Measurements from ENCODE around the gene HIVEP1. TPM values are rescaled to one million over a fixed set of nuclear protein-coding genes. Genes with fewer than 3 reads are reported as not detected.

HIVEP1 gene
- total RNA-seq, 3 donors from 2014 or later (not counting 1 experiment from before 2014, with no cell fraction given), result 26.3 to 37.9 (median 28.4) TPM

GRCh38 chr6:12001004-12001705, 11.0 kb upstream of the HIVEP1 start:
- intact Hi-C loops (cut with micrococcal nuclease), result no loop called here
- WGBS (ENCODE audit: insufficient coverage), result 88% methylated on average over 4 of the region's 4 CpGs
- H3K36me3 Mint-ChIP-seq, result no peaks in the 10 kb centered on the region

GRCh38 chr6:12001706-12002435, 10.2 kb upstream of the HIVEP1 start:
- ATAC-seq, result no peak
- Histone ChIP-seq H3K4me1 (ENCODE audit: control insufficient read depth, insufficient read depth, low read length) (no peaks in the 10 kb centered on the region), H3K4me3 (ENCODE audit: low read length) (no peak overlapping the region), H3K36me3 (ENCODE audit: control insufficient read depth, insufficient read depth, low read length) (no peaks in the 10 kb centered on the region), H3K27ac (ENCODE audit: low read length) (no peak overlapping the region), H3K27me3 (ENCODE audit: control insufficient read depth, insufficient read depth, low read length) (no peaks in the 10 kb centered on the region), H3K9me3 (ENCODE audit: control insufficient read depth, insufficient read depth, low read length) (no peaks in the 10 kb centered on the region)
- Mint-ChIP-seq H3K4me1 (no peaks in the 10 kb centered on the region), H3K27ac (no peak overlapping the region), H3K9me3 (no peaks in the 10 kb centered on the region), H3K36me3 (no peaks in the 10 kb centered on the region), H3K4me3 (no peak overlapping the region), H3K27me3 (ENCODE audit: low read depth in 2 of 2) (peaks cover 14 to 20% of the 10 kb centered on the region in 2 donors)
- no peak for DNase-seq
- 92% methylated on average over 6 of the region's 6 CpGs for WGBS (ENCODE audit: insufficient coverage)
- intact Hi-C loops (cut with micrococcal nuclease), result no loop called here
- no peak for TF ChIP-seq CTCF (IDR thresholded peaks at IDR 0.05)

More at GRCh38 chr6:12001004-12001705, 11.0 kb upstream of the HIVEP1 start:
- no peaks in the 10 kb centered on the region for H3K9me3 ChIP-seq (ENCODE audit: control insufficient read depth, insufficient read depth, low read length)
- no peaks in the 10 kb centered on the region for H3K36me3 ChIP-seq (ENCODE audit: control insufficient read depth, insufficient read depth, low read length)
- H3K27me3 ChIP-seq (ENCODE audit: control insufficient read depth, insufficient read depth, low read length), result no peaks in the 10 kb centered on the region
- no peak overlapping the region for H3K27ac Mint-ChIP-seq
- TF ChIP-seq CTCF (IDR thresholded peaks at IDR 0.05), result no peak
- no peaks in the 10 kb centered on the region for H3K4me1 ChIP-seq (ENCODE audit: control insufficient read depth, insufficient read depth, low read length)
- no peak overlapping the region for H3K4me3 ChIP-seq (ENCODE audit: low read length)
- H3K27me3 Mint-ChIP-seq (ENCODE audit: low read depth in 2 of 2), result peaks cover 17 to 20% of the 10 kb centered on the region in 2 donors
- no peaks in the 10 kb centered on the region for H3K9me3 Mint-ChIP-seq
- no peak for ATAC-seq
- DNase-seq, result no peak
- no peak overlapping the region for H3K4me3 Mint-ChIP-seq
- no peak overlapping the region for H3K27ac ChIP-seq (ENCODE audit: low read length)
- no peaks in the 10 kb centered on the region for H3K4me1 Mint-ChIP-seq

GRCh38 chr6:12007473-12007872, 4.6 kb upstream of the HIVEP1 start:
- Histone ChIP-seq H3K27me3 (ENCODE audit: control insufficient read depth, insufficient read depth, low read length) (no peaks in the 10 kb centered on the region), H3K27ac (ENCODE audit: low read length) (no peak overlapping the region), H3K4me3 (ENCODE audit: low read length) (no peak overlapping the region), H3K4me1 (ENCODE audit: control insufficient read depth, insufficient read depth, low read length) (peaks cover 16% of the 10 kb centered on the region), H3K36me3 (ENCODE audit: control insufficient read depth, insufficient read depth, low read length) (no peaks in the 10 kb centered on the region), H3K9me3 (ENCODE audit: control insufficient read depth, insufficient read depth, low read length) (no peaks in the 10 kb centered on the region)
- Mint-ChIP-seq H3K27me3 (ENCODE audit: low read depth in 2 of 2) (no peaks in the 10 kb centered on the region), H3K9me3 (no peaks in the 10 kb centered on the region), H3K4me1 (peaks cover 27 to 33% of the 10 kb centered on the region in 2 donors), H3K27ac (peak overlapping the region; percentile 98), H3K36me3 (no peaks in the 10 kb centered on the region), H3K4me3 (no peak overlapping the region)
- DNase-seq (no peak), ATAC-seq (no peak)
- intact Hi-C loops (cut with micrococcal nuclease), result no loop called here
- 96% methylated on average over 9 of the region's 9 CpGs for WGBS (ENCODE audit: insufficient coverage)
- no peak for TF ChIP-seq CTCF (IDR thresholded peaks at IDR 0.05)

Measured in natural killer cell (primary cell).